CD14-positive monocyte (primary cell): ENCODE results near the gene LSP1. TPM values are rescaled to one million over a fixed set of nuclear protein-coding genes. Genes with fewer than 3 reads are reported as not detected.

Experiments used
- DNase-seq, 3 donors: peaks; one replicate each; pipeline ENCODE4 v3.0.0-alpha.2; 2011 to 2022
- H2AFZ ChIP-seq: 2 replicates; pipeline ENCODE4 v1.6.0; 2012; ENCODE audit warnings: mild to moderate bottlenecking, low read depth, low read length, inconsistent platforms; ENCODE audit not compliant: insufficient read depth, poor library complexity, severe bottlenecking
- H3K27ac ChIP-seq, 2 donors: 1 replicate in 1 of 2; 2 replicates in 1 of 2; pipeline ENCODE4 v1.5.1; 2012 to 2013; ENCODE audit warnings: low read length in 2 of 2, control low read depth in 1 of 2, inconsistent platforms in 1 of 2, low read depth in 1 of 2, mild to moderate bottlenecking in 1 of 2
- H3K27me3 ChIP-seq, 2 donors: one replicate each; pipeline versions ENCODE4 v1.6.0 to v1.6.1; 2011 to 2013; ENCODE audit warnings: low read length in 2 of 2; ENCODE audit not compliant: control insufficient read depth in 2 of 2, insufficient read depth in 2 of 2
- H3K36me3 ChIP-seq, 2 donors: replicated peaks in 1 of 2; 1 replicate in 1 of 2; 2 replicates in 1 of 2; pipeline versions ENCODE4 v1.5.1 to v1.6.1; 2012 to 2013; ENCODE audit warnings: low read length in 2 of 2, control low read depth in 1 of 2, inconsistent platforms in 1 of 2, mild to moderate bottlenecking in 1 of 2; ENCODE audit not compliant: insufficient read depth in 2 of 2, control insufficient read depth in 1 of 2
- H3K4me1 ChIP-seq, 2 donors: 1 replicate in 1 of 2; 2 replicates in 1 of 2; pipeline versions ENCODE4 v1.5.1 to v1.6.1; 2012 to 2013; ENCODE audit warnings: low read length in 2 of 2, control low read depth in 1 of 2, inconsistent platforms in 1 of 2, mild to moderate bottlenecking in 1 of 2, moderate library complexity in 1 of 2; ENCODE audit not compliant: insufficient read depth in 2 of 2, control insufficient read depth in 1 of 2
- H3K4me2 ChIP-seq: replicated peaks from 2 replicates; pipeline ENCODE3; 2012; ENCODE audit warnings: low read length, moderate library complexity, mild to moderate bottlenecking; ENCODE audit not compliant: poor library complexity, severe bottlenecking; ENCODE audit errors: extremely low read depth
- H3K4me3 ChIP-seq, 3 experiments: fragments of 200-600 bp in 1 of 3; sonication (generic) in 1 of 3; replicated peaks in 1 of 3; 1 replicate in 2 of 3; 2 replicates in 1 of 3; pipeline ENCODE4 v1.5.1; 2011 to 2013; ENCODE audit warnings: low read length in 3 of 3, mild to moderate bottlenecking in 3 of 3, control low read depth in 2 of 3, low read depth in 2 of 3, inconsistent platforms in 1 of 3, moderate library complexity in 1 of 3
- H3K79me2 ChIP-seq: 2 replicates; pipeline ENCODE4 v1.6.0; 2012; ENCODE audit warnings: mild to moderate bottlenecking, control low read depth, inconsistent platforms, low read length, moderate library complexity; ENCODE audit not compliant: insufficient read depth
- H3K9ac ChIP-seq: 2 replicates; pipeline ENCODE4 v1.6.0; 2017; ENCODE audit warnings: low read length, mild to moderate bottlenecking; ENCODE audit not compliant: insufficient read depth, poor library complexity, severe bottlenecking
- H3K9me3 ChIP-seq, 2 donors: replicated peaks in 1 of 2; 1 replicate in 1 of 2; 2 replicates in 1 of 2; pipeline versions ENCODE4 v1.5.1 to v1.6.1; 2012 to 2013; ENCODE audit warnings: low read length in 2 of 2, control low read depth in 1 of 2; ENCODE audit not compliant: control insufficient read depth in 1 of 2, insufficient read depth in 1 of 2
- H4K20me1 ChIP-seq: 2 replicates; pipeline ENCODE4 v1.6.0; 2012; ENCODE audit warnings: mild to moderate bottlenecking, low read length, control low read depth, moderate library complexity; ENCODE audit not compliant: insufficient read depth
- H3K27ac Mint-ChIP-seq, 7 donors: one replicate each; pipeline ENCODE4 v1.8.0; 2020; ENCODE audit warnings: mild to moderate bottlenecking in 7 of 7, mixed read lengths in 7 of 7, moderate library complexity in 6 of 7, inconsistent platforms in 2 of 7
- H3K27me3 Mint-ChIP-seq, 3 donors: one replicate each; pipeline ENCODE4 v1.8.0; 2021 to 2022; ENCODE audit warnings: low read depth in 3 of 3, mild to moderate bottlenecking in 3 of 3, mixed read lengths in 3 of 3, moderate library complexity in 3 of 3, inconsistent platforms in 1 of 3
- H3K36me3 Mint-ChIP-seq, 2 donors: one replicate each; pipeline ENCODE4 v1.8.0; 2020; ENCODE audit warnings: mixed read lengths in 2 of 2, inconsistent platforms in 1 of 2, mild to moderate bottlenecking in 1 of 2
- H3K4me1 Mint-ChIP-seq: one replicate; pipeline ENCODE4 v1.8.0; 2020; ENCODE audit warnings: mild to moderate bottlenecking, mixed read lengths
- H3K4me3 Mint-ChIP-seq, 2 donors: one replicate each; pipeline ENCODE4 v1.8.0; 2020; ENCODE audit warnings: mild to moderate bottlenecking in 2 of 2, mixed read lengths in 2 of 2, moderate library complexity in 1 of 2
- H3K9me3 Mint-ChIP-seq, 7 donors: one replicate each; pipeline ENCODE4 v1.8.0; 2020 to 2022; ENCODE audit warnings: mixed read lengths in 7 of 7, mild to moderate bottlenecking in 6 of 7, moderate library complexity in 6 of 7, inconsistent platforms in 2 of 7
- WGBS: methylation state at CpG from one replicate; pipeline ENCODE4 v1.1.5; 2013; ENCODE audit warnings: missing lambda C conversion rate; ENCODE audit not compliant: insufficient coverage; 5-methylcytosine and 5-hydroxymethylcytosine counted together
- intact Hi-C, 2 donors: fragments of 100-400 bp; cut with micrococcal nuclease; formaldehyde crosslinking; loops; one replicate each; pipeline versions ENCODE4 v1.15.0 to v1.15.1; 2023
- polyA plus RNA-seq, 3 donors: library from polyadenylated mRNA; depleted of rRNA in 1 of 3; unstranded in 2 of 3; stranded (reverse) in 1 of 3; fragments of 300-500 nt in 2 of 3; fragments of >200 nt in 1 of 3; fragmentation: Illumina TruSeq in 2 of 3; gene quantifications; 1 replicate in 2 of 3; 2 replicates in 1 of 3; pipeline ENCODE4 v1.2.3, GENCODE V29; 2012 to 2021
- TF ChIP-seq, protein P1 (sequence below): fragments of 200-600 bp; IDR thresholded peaks from one replicate; pipeline ENCODE4 v1.8.0; 2022; ENCODE audit warnings: antibody characterized with exemption, mild to moderate bottlenecking

LSP1 gene
- polyA plus RNA-seq, 3 donors: 387 to 646 (median 542) TPM

DNA sequence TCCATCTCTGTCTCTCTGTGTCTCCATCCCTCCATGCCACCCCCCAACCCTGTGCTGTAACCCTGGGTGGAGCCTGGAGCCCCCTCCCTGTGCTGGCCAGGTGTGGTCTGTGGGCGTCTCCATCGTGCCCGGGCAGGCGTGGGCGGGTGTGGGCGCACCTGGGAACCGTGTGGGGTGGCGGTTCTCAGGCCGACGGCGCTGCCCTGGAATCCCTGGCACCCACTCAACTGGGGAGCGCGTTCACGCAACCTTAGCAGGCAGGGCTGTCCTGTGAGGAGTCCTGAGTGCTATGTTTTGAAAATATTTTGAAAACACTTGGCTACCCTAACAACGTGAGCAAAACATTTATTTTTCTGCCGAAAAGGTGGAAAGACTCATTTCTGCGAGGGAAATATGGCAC lies 71.3 kb downstream of the LSP1 start:
- Histone ChIP-seq H2AFZ (no peak overlapping the region), H3K79me2 (no peaks in the 10 kb centered on the region), H3K4me3 (no peak overlapping the region), H3K27me3 (no peaks in the 10 kb centered on the region), H3K27ac (no peak overlapping the region), H3K36me3 (no peaks in the 10 kb centered on the region), H3K4me1 (peaks cover 0 to 10% of the 10 kb centered on the region in 2 donors), H4K20me1 (no peaks in the 10 kb centered on the region), H3K9ac (no peak overlapping the region), H3K9me3 (no peaks in the 10 kb centered on the region), H3K4me2 (no peak overlapping the region)
- Mint-ChIP-seq H3K36me3 (no peaks in the 10 kb centered on the region), H3K4me3 (no peak overlapping the region), H3K27me3 (peaks cover 7 to 16% (median 8%) of the 10 kb centered on the region in 3 donors), H3K27ac (no peak overlapping the region), H3K4me1 (peaks cover 7% of the 10 kb centered on the region), H3K9me3 (peaks cover 0 to 4% (median 0%) of the 10 kb centered on the region in 7 donors)
- TF ChIP-seq, protein P1, sequence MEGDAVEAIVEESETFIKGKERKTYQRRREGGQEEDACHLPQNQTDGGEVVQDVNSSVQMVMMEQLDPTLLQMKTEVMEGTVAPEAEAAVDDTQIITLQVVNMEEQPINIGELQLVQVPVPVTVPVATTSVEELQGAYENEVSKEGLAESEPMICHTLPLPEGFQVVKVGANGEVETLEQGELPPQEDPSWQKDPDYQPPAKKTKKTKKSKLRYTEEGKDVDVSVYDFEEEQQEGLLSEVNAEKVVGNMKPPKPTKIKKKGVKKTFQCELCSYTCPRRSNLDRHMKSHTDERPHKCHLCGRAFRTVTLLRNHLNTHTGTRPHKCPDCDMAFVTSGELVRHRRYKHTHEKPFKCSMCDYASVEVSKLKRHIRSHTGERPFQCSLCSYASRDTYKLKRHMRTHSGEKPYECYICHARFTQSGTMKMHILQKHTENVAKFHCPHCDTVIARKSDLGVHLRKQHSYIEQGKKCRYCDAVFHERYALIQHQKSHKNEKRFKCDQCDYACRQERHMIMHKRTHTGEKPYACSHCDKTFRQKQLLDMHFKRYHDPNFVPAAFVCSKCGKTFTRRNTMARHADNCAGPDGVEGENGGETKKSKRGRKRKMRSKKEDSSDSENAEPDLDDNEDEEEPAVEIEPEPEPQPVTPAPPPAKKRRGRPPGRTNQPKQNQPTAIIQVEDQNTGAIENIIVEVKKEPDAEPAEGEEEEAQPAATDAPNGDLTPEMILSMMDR: no peak
- WGBS: 92% methylated on average over 16 of the region's 17 CpGs
- no peak for DNase-seq
- intact Hi-C loops: loop anchor here in 1 of 2 donors (5.0 to 10.0 kb wide), 2 partner anchors 227 to 231 kb away; partner anchors contain the start of gene KRTAP5-6

DNA sequence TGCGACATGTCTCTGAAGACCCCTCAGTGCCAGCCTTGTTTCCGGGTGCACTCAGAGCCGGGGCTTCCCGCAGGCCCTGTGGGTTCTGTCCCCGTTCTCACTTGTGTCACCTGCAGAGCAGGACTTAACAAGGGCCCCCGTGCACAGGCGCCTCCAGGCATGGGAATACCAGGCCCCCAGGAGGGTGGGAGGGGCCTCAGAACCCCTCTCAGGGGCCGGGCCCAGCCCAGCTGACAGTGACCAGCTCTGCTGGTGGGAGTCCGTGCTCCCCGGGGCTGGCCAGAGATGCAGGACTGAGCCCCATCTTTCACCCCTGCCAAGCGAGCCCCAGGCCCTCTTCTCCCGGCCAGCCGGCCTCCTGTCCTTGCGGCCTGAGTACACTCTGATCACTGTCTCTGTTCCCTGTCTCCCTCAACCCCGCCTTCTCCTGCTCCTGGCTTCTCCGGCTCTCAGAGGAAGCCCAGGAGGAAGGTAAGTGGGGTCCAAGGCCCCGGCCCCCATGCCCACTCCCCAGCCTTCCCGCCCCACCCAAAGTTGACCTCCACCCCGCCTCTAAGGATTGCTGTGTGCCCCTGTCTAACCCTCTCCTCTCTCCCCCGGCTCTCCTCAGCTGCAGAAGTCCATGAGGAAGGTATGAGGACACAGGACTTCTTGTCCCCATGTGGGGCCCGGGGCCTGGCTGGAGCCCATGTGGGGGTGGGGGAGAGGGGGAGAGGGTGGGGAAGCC lies 71.9 kb downstream of the LSP1 start:
- 96% methylated on average over 12 of the region's 21 CpGs for WGBS
- DNase-seq: no peak
- H4K20me1 ChIP-seq: no peaks in the 10 kb centered on the region

More for the DNA sequence above, 71.9 kb downstream of the LSP1 start:
- no peak overlapping the region for H3K4me2 ChIP-seq
- no peak overlapping the region for H3K27ac ChIP-seq
- Mint-ChIP-seq H3K4me3 (no peak overlapping the region), H3K36me3 (no peaks in the 10 kb centered on the region), H3K27me3 (peaks cover 7 to 18% (median 8%) of the 10 kb centered on the region in 3 donors), H3K4me1 (peaks cover 7% of the 10 kb centered on the region), H3K9me3 (peaks cover 0 to 4% (median 0%) of the 10 kb centered on the region in 7 donors), H3K27ac (no peak overlapping the region)
- no peaks in the 10 kb centered on the region for H3K9me3 ChIP-seq
- TF ChIP-seq, protein P1: no peak
- no peaks in the 10 kb centered on the region for H3K36me3 ChIP-seq
- no peaks in the 10 kb centered on the region for H3K27me3 ChIP-seq
- H3K9ac ChIP-seq: no peak overlapping the region
- peaks cover 0 to 10% of the 10 kb centered on the region in 2 donors for H3K4me1 ChIP-seq
- H3K4me3 ChIP-seq: no peak overlapping the region
- intact Hi-C loops: loop anchor here in 1 of 2 donors (5.0 to 10.0 kb wide), 2 partner anchors 228 to 230 kb away; partner anchors contain the start of gene KRTAP5-6
- no peak overlapping the region for H2AFZ ChIP-seq
- H3K79me2 ChIP-seq: no peaks in the 10 kb centered on the region
